Heart right ventricle (tissue), 16 donors: ENCODE measurements around the gene RASAL2. TPM values are rescaled to one million over a fixed set of nuclear protein-coding genes. Genes with fewer than 3 reads are reported as not detected.

Source experiments
- ATAC-seq, 8 donors: fragments of 200-7000 bp; cut with Tn5 transposase; one replicate each; pipeline ENCODE4 v1.9.1; 2020; ENCODE audit warnings: mild to moderate bottlenecking in 8 of 8, moderate library complexity in 8 of 8, moderate number of reproducible peaks in 1 of 8
- DNase-seq, 2 donors: peaks; one replicate each; pipeline ENCODE4 v3.0.0-alpha.2; 2020
- H3K27ac ChIP-seq, 10 donors: fragments of 200-600 bp; sonication (generic) in 2 of 10; one replicate each; pipeline versions ENCODE4 v1.5.0 to v1.8.0; 2020 to 2022; ENCODE audit warnings: mild to moderate bottlenecking in 3 of 10
- H3K27me3 ChIP-seq, 7 donors: fragments of 200-600 bp; one replicate each; pipeline ENCODE4 v1.8.0; 2021 to 2022; ENCODE audit warnings: mild to moderate bottlenecking in 2 of 7
- H3K36me3 ChIP-seq, 9 donors: fragments of 200-600 bp; sonication (generic) in 1 of 9; one replicate each; pipeline versions ENCODE4 v1.5.0 to v1.8.0; 2020 to 2022; ENCODE audit warnings: mild to moderate bottlenecking in 2 of 9
- H3K4me1 ChIP-seq, 9 donors: fragments of 200-600 bp; sonication (generic) in 1 of 9; one replicate each; pipeline versions ENCODE4 v1.5.0 to v1.8.0; 2020 to 2022; ENCODE audit warnings: mild to moderate bottlenecking in 4 of 9
- H3K4me3 ChIP-seq, 10 donors: fragments of 200-600 bp; sonication (generic) in 2 of 10; one replicate each; pipeline versions ENCODE4 v1.5.0 to v1.8.0; 2020 to 2022; ENCODE audit warnings: mild to moderate bottlenecking in 7 of 10, moderate library complexity in 2 of 10
- H3K9me3 ChIP-seq, 11 donors: fragments of 200-600 bp in 10 of 11; sonication (generic) in 2 of 11; one replicate each; pipeline versions ENCODE4 v1.5.0 to v1.8.0; 2013 to 2022; ENCODE audit warnings: mild to moderate bottlenecking in 2 of 11, control low read depth in 1 of 11, moderate library complexity in 1 of 11
- CTCF ChIP-seq, 9 donors: fragments of 200-600 bp; sonication (generic) in 2 of 9; IDR thresholded peaks; one replicate each; pipeline versions ENCODE4 v1.5.0 to v1.8.0; 2021 to 2022; ENCODE audit warnings: antibody characterized with exemption in 9 of 9, mild to moderate bottlenecking in 5 of 9, moderate library complexity in 1 of 9
- WGBS, 2 donors: extraction: QIAGEN DNeasy Blood & Tissue Kit; methylation state at CpG; one replicate each; pipeline ENCODE4 v1.1.7; 2013; ENCODE audit warnings: inconsistent platforms in 1 of 2; 5-methylcytosine and 5-hydroxymethylcytosine counted together
- intact Hi-C, 10 donors: fragments of 100-400 bp; cut with DNase I; formaldehyde crosslinking; loops; one replicate each; pipeline versions ENCODE4 v1.11.1 to v1.14.2; 2022
- polyA plus RNA-seq, 2 donors: library from polyadenylated mRNA; stranded (reverse); fragments of 200-250 nt; gene quantifications; one replicate each; pipeline ENCODE4 v1.2.3, GENCODE V29; 2013
- total RNA-seq, 10 donors: library from RNA; stranded (reverse); fragmentation: NEBNext Ultra II Directional in 3 of 10; extraction: Animal tissue kit (Norgen Biotek cat#: 25700) in 3 of 10; gene quantifications; one replicate each; pipeline versions ENCODE4 v1.2.1 to v1.2.4, GENCODE V29; 2021 to 2023
- donor health status: Arrhythmogenic right ventricular cardiomyopathy.
- donor health status: ischemic (EF 13 %, LVEDD 7.1; RV severe dilation, severe dysfunction).
- donor health status: healthy with polysubstance abuse.
- donor health status: DM: no; HTN: yes; CAD: no.
- donor health status: DM: no; HTN: no; CAD: no.
- donor health status: ischemic (EF 25% LVEDD 6.9; RV normal size, moderate dysfunction).
- donor health status: ischemic (EF 25% LVEDD 5.7; RV mildly dilated, moderate dysfunction).
- donor health status: healthy.
- donor health status: DM: yes; HTN: yes; CAD: no.
- donor health status: Ischemic cardiomyopathy.
- donor health status: ischemic (EF 35%, LVEDD 5.7; RV mildly dilated, moderate dysfunction).
- donor health status: nonischemic (EF 11% LVEDD 7.7; RV severe dilation, severe dysfunction).
- donor health status: DM: yes; HTN: yes; CAD: no.
- donor health status: PGD.
- donor health status: ischemic (EF 29% LVEDD 5.4; RV normal size, mild dysfunction).
- donor health status: nonischemic (EF 23%, LVEDD 6.1; RV moderate dilation, normal function).

The RASAL2 gene
- total and polyA plus RNA-seq, 12 donors = 3.5 to 59.8 (median 36.2) TPM

- H3K27ac ChIP-seq = no peak overlapping the region
- 59 to 60% methylated on average over 6 of the region's 6 CpGs for whole genome bisulfite sequencing, 2 donors
- TF ChIP-seq CTCF (IDR thresholded peaks at IDR 0.05) = no peak
- peaks cover 0 to 39% (median 23%) of the 10 kb centered on the region in 9 donors for H3K4me1 ChIP-seq
- DNase-seq = no peak
- no peak for ATAC-seq
- H3K36me3 ChIP-seq = no peaks in the 10 kb centered on the region
- intact Hi-C loops = no loop called here
- no peak overlapping the region for H3K4me3 ChIP-seq
- no peaks in the 10 kb centered on the region for H3K9me3 ChIP-seq
- no peaks in the 10 kb centered on the region for H3K27me3 ChIP-seq
Measured at GRCh38 chr1:178155481-178156255, 61.8 kb downstream of the RASAL2 start.

DNA sequence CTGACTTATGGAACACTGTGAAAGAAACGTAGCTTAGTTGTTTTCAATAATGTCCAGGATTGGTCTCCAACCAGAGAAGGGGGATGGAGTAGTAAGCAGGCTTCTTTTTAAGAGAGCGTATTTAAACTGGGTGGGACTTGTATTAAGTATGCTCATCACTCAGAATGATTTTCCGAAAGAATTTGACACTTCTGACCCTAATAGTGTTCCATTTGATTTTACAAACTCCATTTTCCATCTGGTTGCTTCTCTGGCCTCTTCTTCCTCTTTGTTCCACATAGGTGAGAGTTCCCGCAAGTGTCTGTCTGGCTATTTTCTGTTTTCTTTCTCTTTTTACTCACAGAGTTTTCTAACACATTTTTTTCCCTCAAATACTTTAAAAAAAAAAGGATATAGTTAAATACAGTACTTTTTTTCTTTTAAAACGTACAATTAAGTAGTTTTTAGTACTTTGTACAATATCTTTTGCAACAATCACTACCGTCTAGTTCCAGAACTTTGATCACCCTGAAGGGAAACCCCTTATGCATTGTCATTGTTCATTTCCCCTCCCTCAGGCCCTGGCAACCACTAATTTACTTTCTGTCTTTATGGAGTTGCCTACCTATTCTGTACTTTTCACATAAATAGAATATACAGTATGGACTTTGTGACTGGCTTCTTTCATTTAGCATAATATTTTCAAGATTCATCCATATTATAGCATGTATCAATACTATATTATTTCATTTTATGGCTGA, 67.0 kb downstream of the RASAL2 start:
- no peaks in the 10 kb centered on the region for H3K36me3 ChIP-seq
- peak overlapping the region in 1 of 10 donors; percentile 2 for H3K27ac ChIP-seq
- no peak for TF ChIP-seq CTCF (IDR thresholded peaks at IDR 0.05)
- no peaks in the 10 kb centered on the region for H3K9me3 ChIP-seq
- 82 to 86% methylated on average over 6 of the region's 6 CpGs for WGBS, 2 donors
- H3K27me3 ChIP-seq = no peaks in the 10 kb centered on the region
- no peak for ATAC-seq
- DNase-seq = no peak
- intact Hi-C loops = loop anchor here in 1 of 10 donors (5.0 kb wide), 1 partner anchor 54 kb away; no protein-coding TSS in a partner anchor
- peaks cover 0 to 23% (median 5%) of the 10 kb centered on the region in 9 donors for H3K4me1 ChIP-seq
- no peak overlapping the region for H3K4me3 ChIP-seq

DNA sequence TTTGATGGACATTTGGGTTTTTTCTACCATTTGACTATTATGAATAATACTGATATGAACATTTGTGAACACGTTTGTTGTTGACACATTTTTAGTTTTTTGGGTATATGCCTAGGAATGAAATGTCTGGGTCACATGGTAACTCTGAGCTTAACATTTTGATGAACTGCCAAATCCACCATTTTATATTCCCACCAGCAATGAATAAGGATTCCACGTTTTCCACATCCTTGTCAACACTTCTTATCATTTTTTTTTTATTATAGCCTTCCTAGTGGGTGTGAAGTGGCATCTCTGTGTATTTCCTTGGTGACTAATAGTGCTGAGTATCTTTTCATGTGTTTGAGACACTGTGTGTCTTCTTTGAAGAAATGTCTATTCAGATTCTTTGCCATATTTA, 67.6 kb downstream of the RASAL2 start:
- 35 to 45% methylated on average over 2 of the region's 2 CpGs for WGBS, 2 donors
- intact Hi-C loops = loop anchor here in 1 of 10 donors (5.0 kb wide), 1 partner anchor 54 kb away; no protein-coding TSS in a partner anchor
- H3K36me3 ChIP-seq = no peaks in the 10 kb centered on the region
- no peak overlapping the region for H3K27ac ChIP-seq
- DNase-seq = no peak
- peaks cover 0 to 25% (median 6%) of the 10 kb centered on the region in 9 donors for H3K4me1 ChIP-seq
- no peak for TF ChIP-seq CTCF (IDR thresholded peaks at IDR 0.05)
- no peak for ATAC-seq
- no peaks in the 10 kb centered on the region for H3K9me3 ChIP-seq
- H3K4me3 ChIP-seq = no peak overlapping the region
- no peaks in the 10 kb centered on the region for H3K27me3 ChIP-seq

DNA sequence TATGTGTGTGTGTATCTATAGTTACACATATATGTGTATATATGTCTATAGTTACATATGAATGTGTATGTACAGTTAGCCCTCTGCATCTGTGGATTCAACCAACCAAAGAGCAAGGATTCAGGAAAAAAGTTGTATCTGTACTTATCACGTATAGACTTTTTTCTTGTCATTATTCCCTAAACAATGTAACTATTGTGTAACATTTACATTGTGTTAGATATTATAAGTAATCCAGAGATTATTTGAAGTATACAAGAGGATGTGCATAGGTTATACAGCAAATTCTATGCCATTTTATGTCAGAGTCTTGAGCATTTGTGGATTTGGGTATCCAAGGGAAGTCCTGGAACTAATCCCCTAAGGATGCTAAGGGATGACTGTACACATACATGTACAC, 71.3 kb downstream of the RASAL2 start:
- H3K27me3 ChIP-seq = no peaks in the 10 kb centered on the region
- H3K4me1 ChIP-seq = peaks cover 0 to 40% (median 16%) of the 10 kb centered on the region in 9 donors
- no peak overlapping the region for H3K27ac ChIP-seq
- H3K4me3 ChIP-seq = no peak overlapping the region
- H3K36me3 ChIP-seq = no peaks in the 10 kb centered on the region
- TF ChIP-seq CTCF (IDR thresholded peaks at IDR 0.05) = no peak
- ATAC-seq = no peak
- no peak for DNase-seq
- 94 to 96% methylated on average over 1 of the region's 1 CpG for WGBS, 2 donors
- H3K9me3 ChIP-seq = no peaks in the 10 kb centered on the region
- intact Hi-C loops = no loop called here
